T-helper 17 cell (primary cell): ENCODE results near the gene POU6F2. TPM values are rescaled to one million over a fixed set of nuclear protein-coding genes. Genes with fewer than 3 reads are reported as not detected.

Source experiments
- ATAC-seq: fragments of 150-1000 bp; cut with Tn5 transposase; 2 replicates; pipeline ENCODE4 v1.10.0; 2021; ENCODE audit warnings: mild to moderate bottlenecking, moderate library complexity
- DNase-seq, 3 donors: peaks; one replicate each; pipeline versions ENCODE4 v3.0.0 to v3.0.0-alpha.2; 2020 to 2021
- H3K9me3 ChIP-seq: one replicate; pipeline ENCODE4 v1.7.0; 2013; ENCODE audit warnings: low read length, mild to moderate bottlenecking; ENCODE audit not compliant: control insufficient read depth, poor library complexity, severe bottlenecking
- H3K27ac Mint-ChIP-seq: one replicate; pipeline ENCODE4 v1.8.0; 2022; ENCODE audit warnings: mild to moderate bottlenecking, moderate library complexity, mixed read lengths
- H3K27me3 Mint-ChIP-seq: one replicate; pipeline ENCODE4 v1.8.0; 2022; ENCODE audit warnings: mixed read lengths
- H3K36me3 Mint-ChIP-seq: one replicate; pipeline ENCODE4 v1.8.0; 2022; ENCODE audit warnings: low read depth, mixed read lengths
- H3K4me1 Mint-ChIP-seq: one replicate; pipeline ENCODE4 v1.8.0; 2022; ENCODE audit warnings: mild to moderate bottlenecking, mixed read lengths
- H3K4me3 Mint-ChIP-seq: one replicate; pipeline ENCODE4 v1.8.0; 2022; ENCODE audit warnings: mild to moderate bottlenecking, moderate library complexity, mixed read lengths
- total RNA-seq, 4 donors: library from RNA in 2 of 4; stranded (reverse) in 2 of 4; gene quantifications; one replicate each; pipeline ENCODE4 v1.2.3 and lab custom pipeline; 2022 to 2026

POU6F2 gene
- total RNA-seq, 2 donors from 2014 or later, result 0.29 TPM; not detected in 1

GRCh38 chr7:38951213-38951612, 26.5 kb upstream of the POU6F2 start:
- Mint-ChIP-seq H3K36me3 (peaks cover 2% of the 10 kb centered on the region), H3K4me3 (no peak overlapping the region), H3K4me1 (no peaks in the 10 kb centered on the region), H3K27me3 (peaks cover 53% of the 10 kb centered on the region), H3K27ac (no peak overlapping the region)
- ATAC-seq, result no peak
- H3K9me3 ChIP-seq, result no peaks in the 10 kb centered on the region
- DNase-seq, result no peak

DNA sequence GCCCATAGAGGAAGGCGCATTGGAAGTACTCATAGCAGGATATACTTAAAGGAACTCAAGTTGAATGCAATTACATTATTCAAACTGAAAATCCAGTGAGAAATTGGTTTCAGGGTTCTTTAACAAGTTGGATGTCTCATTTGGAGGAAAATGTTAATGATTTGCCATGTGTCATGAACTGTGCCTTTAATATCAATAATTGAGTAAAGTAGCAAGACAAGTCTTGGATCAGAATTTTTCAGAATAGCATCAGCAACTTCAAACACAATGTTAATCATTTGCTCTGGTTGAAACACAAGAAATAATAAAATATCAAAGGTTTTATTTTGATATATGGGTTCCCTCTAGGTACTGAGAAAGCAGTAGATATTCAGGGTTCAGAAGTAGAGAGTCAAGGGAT, 24.5 kb upstream of the POU6F2 start:
- Mint-ChIP-seq H3K4me1 (no peaks in the 10 kb centered on the region), H3K36me3 (peaks cover under 1% of the 10 kb centered on the region), H3K4me3 (no peak overlapping the region), H3K27ac (no peak overlapping the region), H3K27me3 (peaks cover 42% of the 10 kb centered on the region)
- ATAC-seq (no peak), DNase-seq (no peak)
- no peaks in the 10 kb centered on the region for H3K9me3 ChIP-seq

- Mint-ChIP-seq H3K4me1 (no peaks in the 10 kb centered on the region), H3K36me3 (peaks cover 3% of the 10 kb centered on the region), H3K27ac (no peak overlapping the region), H3K4me3 (no peak overlapping the region), H3K27me3 (peaks cover 39% of the 10 kb centered on the region)
- DNase-seq (no peak), ATAC-seq (no peak)
- no peaks in the 10 kb centered on the region for H3K9me3 ChIP-seq
Observed at GRCh38 chr7:38953971-38954370, 23.7 kb upstream of the POU6F2 start.

- peaks cover 3% of the 10 kb centered on the region for H3K36me3 Mint-ChIP-seq
- ATAC-seq, result no peak
- no peak overlapping the region for H3K4me3 Mint-ChIP-seq
- no peaks in the 10 kb centered on the region for H3K9me3 ChIP-seq
- no peak overlapping the region for H3K27ac Mint-ChIP-seq
- H3K4me1 Mint-ChIP-seq, result no peaks in the 10 kb centered on the region
- H3K27me3 Mint-ChIP-seq, result peaks cover 38% of the 10 kb centered on the region
- no peak for DNase-seq
Observed at GRCh38 chr7:38955892-38956291, 21.8 kb upstream of the POU6F2 start.

- no peak for ATAC-seq
- H3K4me3 Mint-ChIP-seq, result no peak overlapping the region
- H3K27ac Mint-ChIP-seq, result no peak overlapping the region
- H3K4me1 Mint-ChIP-seq, result no peaks in the 10 kb centered on the region
- no peak for DNase-seq
- peaks cover 10% of the 10 kb centered on the region for H3K27me3 Mint-ChIP-seq
- no peaks in the 10 kb centered on the region for H3K9me3 ChIP-seq
- peaks cover 3% of the 10 kb centered on the region for H3K36me3 Mint-ChIP-seq
Observed at GRCh38 chr7:38962028-38962427, 15.7 kb upstream of the POU6F2 start.

DNA sequence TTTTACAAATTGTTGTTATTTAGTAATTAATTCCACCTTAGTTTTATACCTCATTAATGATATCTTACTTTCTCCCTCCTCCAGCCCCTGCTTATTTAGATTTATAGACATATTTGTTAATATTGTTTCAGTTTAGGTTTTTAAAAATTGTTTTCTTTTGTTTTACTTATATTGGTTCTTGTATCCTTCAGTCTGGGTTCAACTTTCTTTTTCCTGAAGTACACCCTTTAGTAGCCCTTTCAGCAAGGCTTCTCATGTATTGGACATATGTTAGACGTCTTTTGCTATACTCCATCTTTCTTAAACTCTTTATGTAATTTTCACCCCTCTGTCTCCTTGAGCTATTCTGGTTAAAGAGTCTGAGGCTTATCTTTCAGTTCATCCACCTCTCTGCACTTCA, 12.8 kb upstream of the POU6F2 start:
- no peak overlapping the region for H3K4me3 Mint-ChIP-seq
- H3K27ac Mint-ChIP-seq, result no peak overlapping the region
- H3K27me3 Mint-ChIP-seq, result peaks cover 6% of the 10 kb centered on the region
- no peaks in the 10 kb centered on the region for H3K36me3 Mint-ChIP-seq
- ATAC-seq (no peak), DNase-seq (no peak)
- no peaks in the 10 kb centered on the region for H3K4me1 Mint-ChIP-seq
- no peaks in the 10 kb centered on the region for H3K9me3 ChIP-seq

- H3K9me3 ChIP-seq, result no peaks in the 10 kb centered on the region
- H3K4me1 Mint-ChIP-seq, result no peaks in the 10 kb centered on the region
- no peaks in the 10 kb centered on the region for H3K36me3 Mint-ChIP-seq
- DNase-seq, result no peak
- no peak overlapping the region for H3K4me3 Mint-ChIP-seq
- H3K27ac Mint-ChIP-seq, result no peak overlapping the region
- peaks cover 39% of the 10 kb centered on the region for H3K27me3 Mint-ChIP-seq
- no peak for ATAC-seq
Observed at GRCh38 chr7:38973760-38974159, 3.9 kb upstream of the POU6F2 start.

- DNase-seq (no peak), ATAC-seq (no peak)
- Mint-ChIP-seq H3K4me3 (no peak overlapping the region), H3K36me3 (no peaks in the 10 kb centered on the region), H3K27me3 (peaks cover 49% of the 10 kb centered on the region), H3K4me1 (no peaks in the 10 kb centered on the region), H3K27ac (no peak overlapping the region)
- no peaks in the 10 kb centered on the region for H3K9me3 ChIP-seq
Observed at GRCh38 chr7:38975944-38976392, 1.7 kb upstream of the POU6F2 start.

DNA sequence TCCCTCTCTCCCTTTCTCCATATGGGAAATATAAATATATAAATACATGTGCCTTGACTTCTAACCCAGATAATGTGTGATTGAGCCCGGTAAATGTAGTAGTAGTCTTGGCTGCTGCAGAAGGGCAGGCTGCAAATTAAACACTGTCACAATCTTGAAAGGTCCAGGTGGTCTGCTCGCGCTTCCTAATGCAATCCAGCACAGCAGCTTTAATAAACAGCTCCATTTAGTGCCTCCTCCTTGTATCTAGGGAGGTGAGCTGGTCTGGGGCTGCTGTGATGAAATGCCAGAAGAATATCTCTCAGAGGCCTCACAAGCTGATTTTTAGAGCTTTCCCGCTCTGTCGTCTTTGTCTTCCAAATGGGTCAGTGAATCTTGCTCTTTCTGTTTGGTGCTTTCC, 782 bp downstream of the POU6F2 start:
- Mint-ChIP-seq H3K4me3 (no peak overlapping the region), H3K27ac (no peak overlapping the region), H3K27me3 (peaks cover 59% of the 10 kb centered on the region), H3K36me3 (no peaks in the 10 kb centered on the region), H3K4me1 (no peaks in the 10 kb centered on the region)
- DNase-seq (no peak), ATAC-seq (no peak)
- H3K9me3 ChIP-seq, result no peaks in the 10 kb centered on the region

- H3K9me3 ChIP-seq, result no peaks in the 10 kb centered on the region
- Mint-ChIP-seq H3K4me3 (no peak overlapping the region), H3K27ac (no peak overlapping the region), H3K4me1 (no peaks in the 10 kb centered on the region), H3K36me3 (no peaks in the 10 kb centered on the region), H3K27me3 (peaks cover 26% of the 10 kb centered on the region)
- no peak for DNase-seq
- no peak for ATAC-seq
Observed at GRCh38 chr7:38992203-38992602, 14.5 kb downstream of the POU6F2 start.

- no peak overlapping the region for H3K4me3 Mint-ChIP-seq
- H3K4me1 Mint-ChIP-seq, result no peaks in the 10 kb centered on the region
- H3K27me3 Mint-ChIP-seq, result no peaks in the 10 kb centered on the region
- no peak overlapping the region for H3K27ac Mint-ChIP-seq
- DNase-seq (no peak), ATAC-seq (no peak)
- H3K9me3 ChIP-seq, result no peaks in the 10 kb centered on the region
- no peaks in the 10 kb centered on the region for H3K36me3 Mint-ChIP-seq
Observed at GRCh38 chr7:39001595-39001994, 23.9 kb downstream of the POU6F2 start.

DNA sequence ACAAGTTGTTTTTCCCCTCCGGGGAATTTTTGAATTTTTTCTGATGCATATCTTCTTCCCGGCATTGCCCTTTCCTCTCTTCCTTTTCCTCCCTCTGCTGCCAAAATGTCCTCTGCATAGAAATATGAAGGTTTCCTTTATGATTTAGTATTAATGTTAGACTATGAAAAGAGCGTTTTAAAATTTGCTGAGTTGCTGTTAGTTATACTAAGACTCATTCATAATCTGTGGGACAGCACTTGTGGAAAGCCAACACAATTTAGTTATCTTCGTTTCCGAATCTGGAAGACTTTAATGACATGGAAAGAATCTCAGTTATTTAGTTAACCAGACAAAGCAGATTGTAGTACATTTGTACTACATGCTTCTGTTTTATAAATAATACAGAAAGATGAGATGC, 25.0 kb downstream of the POU6F2 start:
- H3K27ac Mint-ChIP-seq, result no peak overlapping the region
- no peak for ATAC-seq
- H3K36me3 Mint-ChIP-seq, result no peaks in the 10 kb centered on the region
- H3K27me3 Mint-ChIP-seq, result no peaks in the 10 kb centered on the region
- H3K9me3 ChIP-seq, result no peaks in the 10 kb centered on the region
- H3K4me1 Mint-ChIP-seq, result no peaks in the 10 kb centered on the region
- no peak for DNase-seq
- no peak overlapping the region for H3K4me3 Mint-ChIP-seq

GRCh38 chr7:39005036-39005435, 27.3 kb downstream of the POU6F2 start:
- H3K9me3 ChIP-seq, result no peaks in the 10 kb centered on the region
- no peaks in the 10 kb centered on the region for H3K4me1 Mint-ChIP-seq
- no peak overlapping the region for H3K27ac Mint-ChIP-seq
- no peak overlapping the region for H3K4me3 Mint-ChIP-seq
- DNase-seq, result no peak
- ATAC-seq, result no peak
- no peaks in the 10 kb centered on the region for H3K36me3 Mint-ChIP-seq
- no peaks in the 10 kb centered on the region for H3K27me3 Mint-ChIP-seq

DNA sequence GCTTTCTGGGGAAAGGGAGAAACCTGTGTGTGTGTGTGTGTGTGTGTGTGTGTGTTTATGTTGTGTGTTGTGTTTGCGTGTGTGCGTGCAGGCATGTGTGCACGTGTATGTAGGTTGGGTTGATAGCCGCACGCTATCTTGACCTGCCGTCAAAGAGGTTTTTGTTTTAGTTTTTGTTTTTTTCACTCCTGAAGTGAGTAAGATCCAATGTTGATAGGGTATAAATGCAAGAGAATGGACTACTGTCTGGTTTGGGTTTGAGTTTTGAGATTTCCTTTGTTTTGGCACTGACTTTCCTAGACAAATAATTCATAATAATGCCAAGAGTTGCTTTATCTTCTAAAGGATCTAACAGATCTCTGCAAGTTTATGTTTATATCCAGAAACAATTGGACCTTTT, 27.8 kb downstream of the POU6F2 start:
- H3K4me1 Mint-ChIP-seq, result no peaks in the 10 kb centered on the region

More for the DNA sequence above, 27.8 kb downstream of the POU6F2 start:
- H3K4me3 Mint-ChIP-seq, result no peak overlapping the region
- ATAC-seq (no peak), DNase-seq (no peak)
- no peaks in the 10 kb centered on the region for H3K9me3 ChIP-seq
- H3K36me3 Mint-ChIP-seq, result no peaks in the 10 kb centered on the region
- no peaks in the 10 kb centered on the region for H3K27me3 Mint-ChIP-seq
- no peak overlapping the region for H3K27ac Mint-ChIP-seq
